Measurements from ENCODE around the gene RNF141.

RNF141 gene

DNA sequence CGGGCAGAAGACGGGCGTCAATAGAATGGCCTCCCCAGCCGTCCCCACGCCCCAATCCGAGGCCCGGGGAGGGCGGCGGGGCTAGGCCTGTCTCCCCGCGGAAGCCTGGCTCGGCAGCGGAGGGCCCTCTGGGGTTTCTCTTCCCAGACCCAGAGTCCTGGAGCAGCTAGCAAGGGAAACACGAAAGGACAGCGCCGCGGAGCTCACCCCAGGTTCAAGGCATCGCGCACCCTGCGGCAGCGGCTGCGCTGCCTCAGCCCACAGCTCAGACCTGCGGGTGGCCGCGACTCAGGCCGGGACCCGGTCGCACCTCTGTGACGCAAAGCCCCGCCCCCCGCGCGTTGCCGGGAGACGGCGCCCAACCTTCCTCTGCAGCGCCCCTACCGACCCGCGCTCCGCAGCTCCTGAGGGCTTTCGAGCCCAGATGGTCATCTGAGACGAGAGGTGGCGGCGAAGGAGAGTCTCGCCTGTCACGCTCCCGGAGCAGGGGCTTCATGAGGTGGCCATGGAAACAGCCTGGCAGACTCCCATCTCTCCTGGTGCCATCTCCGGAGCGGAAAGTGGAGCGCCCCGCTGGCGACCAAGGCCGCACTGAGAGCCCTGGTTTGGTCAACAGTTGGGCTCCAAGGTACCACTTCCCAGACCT is at the start of gene RNF141:
RNF141 (minus strand) TSS at position 273 of the 646 bp plus-strand sequence. CDS start 7,029 bp downstream, outside the sequence.
- DNase-seq (ENCODE audit: insufficient read length, low spot score) (peak; percentile 93), FAIRE-seq (peak; percentile 97)

- DNase-seq (ENCODE audit: insufficient read length, low spot score) (no peak), FAIRE-seq (no peak)
Observed at GRCh38 chr11:10590218-10590915, 49.4 kb upstream of the RNF141 start.

DNA sequence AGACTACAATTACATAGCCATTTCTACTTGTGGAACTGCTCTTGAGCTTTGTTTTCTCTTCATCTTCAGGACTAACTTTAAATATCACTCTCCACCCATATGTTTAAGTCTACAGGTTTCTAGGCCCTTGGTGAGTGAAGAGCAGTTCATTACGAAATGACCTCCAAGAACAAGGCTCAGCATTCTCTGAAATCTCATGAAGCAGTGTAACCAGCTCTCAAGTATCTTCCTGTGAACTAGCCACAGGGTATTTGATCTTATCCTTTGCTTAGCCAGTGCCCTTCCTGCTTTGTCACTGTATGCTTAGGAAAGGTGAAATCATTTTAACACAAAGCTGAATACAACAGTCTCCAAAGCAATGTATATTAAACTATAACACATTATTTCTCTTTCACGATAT is 47.9 kb upstream of the RNF141 start:
- DNase-seq (ENCODE audit: insufficient read length, low spot score) (no peak), FAIRE-seq (no peak)

DNA sequence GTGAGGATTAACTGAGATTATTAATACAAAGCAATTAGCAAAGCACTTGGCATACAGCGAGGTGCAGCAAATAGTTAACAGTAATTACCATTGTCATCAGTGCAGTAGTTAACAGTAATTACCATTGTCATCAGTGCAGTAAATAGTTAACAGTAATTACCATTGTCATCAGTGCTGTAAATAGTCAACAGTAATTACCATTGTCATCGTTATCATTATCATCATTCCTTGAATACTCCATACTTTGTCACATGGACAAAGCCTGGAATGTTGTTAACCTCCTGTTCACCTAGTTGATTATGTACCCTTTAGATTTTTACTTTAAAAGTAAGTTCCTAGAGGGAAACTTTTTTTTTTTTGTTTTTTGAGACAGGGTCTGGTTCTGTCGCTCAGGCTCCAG is 47.0 kb upstream of the RNF141 start:
- DNase-seq (ENCODE audit: insufficient read length, low spot score) (no peak), FAIRE-seq (no peak)

DNA sequence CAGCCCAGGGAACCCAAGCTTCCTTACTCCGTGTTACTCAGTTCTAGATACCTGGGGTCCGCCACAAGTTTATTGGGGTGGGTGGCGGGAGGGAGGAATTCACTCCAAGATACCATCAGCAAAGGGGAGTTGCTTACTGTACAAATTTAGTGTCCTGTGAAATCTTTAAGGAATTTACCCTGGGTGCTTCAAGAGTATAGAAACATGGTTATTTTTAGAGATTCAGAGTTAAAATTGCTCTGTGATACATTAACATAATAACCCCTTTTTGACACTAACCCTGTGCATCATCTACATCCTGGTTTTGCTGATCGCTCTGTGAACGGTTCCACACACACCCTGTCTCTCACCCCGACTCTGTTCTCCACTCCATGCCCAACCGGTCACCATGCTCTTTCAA is 46.4 kb upstream of the RNF141 start:
- DNase-seq (ENCODE audit: insufficient read length, low spot score) (no peak), FAIRE-seq (no peak)

GRCh38 chr11:10584071-10584501 is 43.1 kb upstream of the RNF141 start:
- no peak for DNase-seq (ENCODE audit: insufficient read length, low spot score)
- FAIRE-seq, result no peak

DNA sequence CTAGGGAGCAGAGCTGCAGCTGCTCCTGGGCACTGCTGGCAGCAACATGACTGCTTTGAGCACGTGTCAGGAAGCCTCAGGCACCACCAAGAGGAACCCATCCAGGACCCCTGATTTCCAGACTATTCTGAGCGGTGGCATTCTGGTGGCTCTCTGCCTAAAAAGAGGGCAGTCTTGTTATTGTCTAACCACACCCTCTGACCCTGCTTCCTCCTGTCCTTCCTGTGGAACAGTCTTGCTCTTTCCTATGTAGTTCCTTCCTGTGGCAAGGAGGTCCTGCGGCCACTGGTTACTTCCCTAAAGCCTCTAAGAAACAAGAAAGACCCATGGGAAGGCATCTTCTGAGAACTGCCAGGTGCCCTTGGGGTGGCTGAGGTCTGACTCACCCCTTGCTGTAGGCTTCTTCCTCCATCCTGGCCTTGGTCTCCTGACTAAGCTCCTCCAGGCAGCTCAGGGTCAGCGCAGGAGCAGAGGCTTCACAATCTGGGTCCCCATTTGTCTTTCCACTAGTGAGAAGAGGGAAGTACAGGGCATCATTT is 40.6 kb upstream of the RNF141 start:
- no peak for DNase-seq (ENCODE audit: insufficient read length, low spot score)

DNA sequence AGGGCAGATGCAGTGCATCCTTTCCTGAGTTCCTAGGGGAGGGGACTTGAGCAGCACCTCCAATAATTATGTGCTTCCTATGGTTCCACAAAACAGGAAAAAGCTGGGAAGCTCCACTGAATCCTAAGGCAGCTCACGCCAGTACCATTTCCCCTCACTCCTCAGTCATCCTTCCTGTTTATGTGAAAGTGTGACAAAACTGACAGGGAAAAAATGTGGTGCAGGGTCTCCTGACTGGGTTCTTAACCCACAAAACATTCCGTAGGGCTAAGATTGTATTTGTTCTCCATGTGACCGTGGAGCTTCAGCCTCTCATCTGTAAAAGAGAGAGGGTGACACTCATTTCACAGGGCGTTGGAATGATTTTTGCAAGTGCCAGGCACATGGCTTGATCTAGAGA is 39.6 kb upstream of the RNF141 start:
- no peak for DNase-seq (ENCODE audit: insufficient read length, low spot score)
- FAIRE-seq, result no peak

More for the DNA sequence above, 40.6 kb upstream of the RNF141 start:
- no peak for FAIRE-seq

- FAIRE-seq, result no peak
Observed at GRCh38 chr11:10579700-10580099, 38.7 kb upstream of the RNF141 start.

GRCh38 chr11:10576035-10576398 is 35.0 kb upstream of the RNF141 start:
- DNase-seq (ENCODE audit: insufficient read length, low spot score) (no peak), FAIRE-seq (no peak)

More at GRCh38 chr11:10579700-10580099, 38.7 kb upstream of the RNF141 start:
- no peak for DNase-seq (ENCODE audit: insufficient read length, low spot score)

DNA sequence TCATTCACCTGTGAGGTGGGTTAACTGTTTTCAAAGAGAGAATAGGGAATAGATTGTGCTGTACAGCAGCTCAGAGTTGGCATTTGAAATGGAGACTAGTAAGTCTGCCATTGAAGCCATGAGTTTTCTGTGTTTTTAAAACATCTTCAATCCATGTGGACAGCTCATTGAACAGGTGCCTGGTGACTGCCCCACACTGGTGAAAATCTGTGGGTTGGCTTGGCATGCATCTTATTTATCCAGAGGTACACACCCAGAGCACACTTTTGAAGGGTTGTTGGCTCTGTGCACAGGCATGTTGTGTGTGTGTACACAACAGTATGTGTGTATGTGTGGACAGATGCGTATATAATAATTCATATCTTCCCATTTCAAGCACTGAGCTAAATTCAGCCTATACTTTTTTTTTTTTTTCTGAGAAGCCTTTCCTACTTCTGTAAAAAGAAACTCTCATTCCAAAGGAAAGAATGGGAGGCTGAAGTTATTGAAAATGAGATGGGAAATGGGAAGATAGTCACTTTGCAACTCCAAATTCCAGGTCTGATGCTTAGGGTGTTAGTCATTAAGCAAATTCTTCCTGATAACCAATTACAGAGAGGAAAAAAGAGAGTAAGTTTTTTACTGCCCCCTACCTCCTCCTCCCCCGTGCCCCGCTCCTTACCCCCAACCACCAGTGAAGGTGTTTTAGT is 34.5 kb upstream of the RNF141 start:
- DNase-seq (ENCODE audit: insufficient read length, low spot score) (no peak), FAIRE-seq (no peak)

DNA sequence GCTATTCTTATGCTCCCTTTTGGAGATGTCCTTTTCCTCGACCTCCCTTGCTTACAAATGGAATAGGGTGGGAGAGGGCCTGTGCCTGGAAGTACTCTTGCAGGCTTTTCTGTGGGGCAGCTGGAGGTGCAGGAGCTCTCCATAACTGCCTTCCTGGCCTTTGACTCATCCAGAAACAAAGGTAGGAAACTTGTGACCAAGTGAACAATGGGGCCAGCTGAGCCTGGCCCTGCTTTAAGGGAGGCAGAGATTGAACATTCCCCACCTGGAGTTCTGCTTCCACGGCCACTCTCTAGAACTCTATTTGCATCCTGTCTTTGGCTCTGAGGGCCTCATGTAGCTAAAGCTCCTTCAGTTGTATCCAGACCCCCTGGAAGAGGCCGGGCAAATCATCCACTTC is 32.6 kb upstream of the RNF141 start:
- DNase-seq (ENCODE audit: insufficient read length, low spot score), result no peak
- no peak for FAIRE-seq

GRCh38 chr11:10573028-10573427 is 32.0 kb upstream of the RNF141 start:
- DNase-seq (ENCODE audit: insufficient read length, low spot score) (no peak), FAIRE-seq (no peak)

GRCh38 chr11:10572533-10572932 is 31.5 kb upstream of the RNF141 start:
- FAIRE-seq, result no peak
- DNase-seq (ENCODE audit: insufficient read length, low spot score), result no peak

DNA sequence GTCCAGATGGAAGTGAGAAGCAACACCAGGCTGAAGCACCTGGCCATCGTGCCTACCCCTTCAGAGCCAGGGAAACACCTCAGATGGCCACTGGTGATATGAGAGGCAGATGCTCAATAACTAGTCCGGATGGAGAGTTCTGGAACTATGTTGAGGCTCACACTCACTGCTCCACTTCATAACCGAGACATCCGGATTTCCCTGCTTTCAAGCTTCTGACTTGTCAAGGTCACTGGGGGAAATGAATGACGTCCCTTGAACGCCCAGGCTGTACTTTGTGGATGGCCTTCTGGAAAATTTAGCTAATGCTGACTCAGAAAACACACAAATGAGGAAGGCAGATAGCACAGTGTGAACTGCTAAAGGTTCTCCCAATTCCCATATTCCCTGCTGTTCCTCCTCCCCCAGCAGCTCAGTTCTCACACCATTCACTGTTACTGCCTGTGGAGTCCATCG is 27.5 kb upstream of the RNF141 start, which contains the start of gene LYVE1:
LYVE1 (minus strand) TSS at position 180 of the 456 bp plus-strand sequence; CDS start at position 47, 133 bp downstream.
- FAIRE-seq (no peak), DNase-seq (ENCODE audit: insufficient read length, low spot score) (no peak)

GRCh38 chr11:10567446-10567845 is 26.5 kb upstream of the RNF141 start:
- DNase-seq (ENCODE audit: insufficient read length, low spot score), result no peak
- FAIRE-seq, result no peak

GRCh38 chr11:10566257-10566957 is 25.4 kb upstream of the RNF141 start:
- DNase-seq (ENCODE audit: insufficient read length, low spot score) (no peak), FAIRE-seq (no peak)

DNA sequence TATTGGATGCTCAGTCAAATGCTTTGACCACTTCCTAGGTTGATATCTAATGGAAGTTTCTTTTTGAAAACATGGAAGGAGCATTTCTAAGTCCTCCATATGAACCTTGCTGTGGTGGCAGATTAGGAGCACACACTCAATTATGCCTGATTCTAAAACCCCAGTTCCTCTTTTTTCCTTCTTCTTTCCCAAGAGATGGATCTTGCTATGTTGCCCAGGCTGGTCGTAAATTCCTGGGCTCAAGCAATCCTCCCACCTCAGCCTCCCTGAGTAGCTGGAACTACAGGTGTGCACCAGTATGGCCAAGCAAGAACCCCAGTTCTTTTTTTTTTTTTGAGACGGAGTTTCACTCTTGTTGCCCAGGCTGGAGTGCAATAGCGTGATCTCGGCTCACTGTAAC is 24.5 kb upstream of the RNF141 start:
- FAIRE-seq (no peak), DNase-seq (ENCODE audit: insufficient read length, low spot score) (no peak)

DNA sequence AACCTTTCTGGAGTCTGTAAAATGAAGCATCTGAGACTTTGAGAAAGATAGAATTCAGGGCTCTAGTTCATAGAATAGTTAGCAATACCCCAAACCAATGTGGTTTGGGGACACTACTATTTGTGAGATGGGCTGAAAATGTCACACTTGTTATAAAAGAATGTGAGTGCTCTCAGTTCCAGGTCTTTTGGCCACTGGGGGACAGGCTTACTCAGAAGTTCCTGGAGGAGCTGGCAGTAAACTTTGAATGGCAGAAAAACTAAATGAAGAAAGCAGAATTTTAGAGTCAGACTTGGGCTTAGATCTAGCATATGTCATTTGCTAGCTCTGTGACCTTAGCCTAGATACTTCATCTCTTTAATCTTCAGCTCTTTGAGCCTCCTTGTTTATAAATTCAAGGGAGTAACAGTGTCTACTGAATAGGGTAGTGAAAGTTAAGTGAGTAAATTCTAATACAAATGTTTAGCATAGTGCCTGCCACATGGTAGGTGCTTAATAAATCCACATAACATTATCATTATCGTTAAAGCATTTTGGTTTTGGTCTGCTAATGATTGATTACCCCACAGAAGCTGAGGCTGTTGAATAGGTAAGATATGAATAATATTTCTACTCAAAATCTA is 23.8 kb upstream of the RNF141 start:
- FAIRE-seq (no peak), DNase-seq (ENCODE audit: insufficient read length, low spot score) (no peak)

- no peak for FAIRE-seq
- DNase-seq (ENCODE audit: insufficient read length, low spot score), result no peak
Observed at GRCh38 chr11:10564030-10564429, 23.0 kb upstream of the RNF141 start.

Data from GM19239 (cell line).